Measurements from ENCODE around the gene EXOC6. TPM values are rescaled to one million over a fixed set of nuclear protein-coding genes. Genes with fewer than 3 reads are reported as not detected.

The EXOC6 gene
- polyA plus RNA-seq, 1 donor from 2014 or later, result 26.3 TPM

- Histone ChIP-seq H3K27ac (ENCODE audit: low read length) (no peak overlapping the region), H3K27me3 (ENCODE audit: insufficient read depth, low read depth, low read length) (no peaks in the 10 kb centered on the region), H3K36me3 (ENCODE audit: insufficient read depth, low read length) (no peaks in the 10 kb centered on the region), H3K9me2 (ENCODE audit: insufficient read depth, low read length) (no peaks in the 10 kb centered on the region), H3F3A (ENCODE audit: insufficient read depth, low read length, poor library complexity, severe bottlenecking) (no peaks in the 10 kb centered on the region), H3K4me2 (ENCODE audit: low read length) (no peak overlapping the region), H3K79me2 (replicated peaks; ENCODE audit: insufficient read depth, low read length) (no peaks in the 10 kb centered on the region), H2AFZ (ENCODE audit: low read depth, low read length) (no peak overlapping the region), H3K9ac (ENCODE audit: low read length) (no peak overlapping the region), H4K20me1 (ENCODE audit: insufficient read depth) (no peaks in the 10 kb centered on the region), H3K9me3 (ENCODE audit: low read length) (no peaks in the 10 kb centered on the region), H3K4me3 (ENCODE audit: low read length) (no peak overlapping the region)
- no peak for TF ChIP-seq EZH2 (IDR thresholded peaks at IDR 0.05; ENCODE audit: borderline replicate concordance, insufficient read depth, low read length, poor library complexity, severe bottlenecking)
- TF ChIP-seq MXI1 (conservative IDR thresholded peaks at IDR 0.05; ENCODE audit: poor library complexity, severe bottlenecking), result no peak
- TF ChIP-seq RAD21 (conservative IDR thresholded peaks at IDR 0.05), result no peak
- no peak for TF ChIP-seq TAF1 (IDR thresholded peaks at IDR 0.05; ENCODE audit: low read depth)
- TF ChIP-seq POLR2AphosphoS5 (IDR thresholded peaks at IDR 0.05), result no peak
- no peak for TF ChIP-seq CTCF (IDR thresholded peaks at IDR 0.05; ENCODE audit: poor library complexity, severe bottlenecking)
- TF ChIP-seq, protein P1, sequence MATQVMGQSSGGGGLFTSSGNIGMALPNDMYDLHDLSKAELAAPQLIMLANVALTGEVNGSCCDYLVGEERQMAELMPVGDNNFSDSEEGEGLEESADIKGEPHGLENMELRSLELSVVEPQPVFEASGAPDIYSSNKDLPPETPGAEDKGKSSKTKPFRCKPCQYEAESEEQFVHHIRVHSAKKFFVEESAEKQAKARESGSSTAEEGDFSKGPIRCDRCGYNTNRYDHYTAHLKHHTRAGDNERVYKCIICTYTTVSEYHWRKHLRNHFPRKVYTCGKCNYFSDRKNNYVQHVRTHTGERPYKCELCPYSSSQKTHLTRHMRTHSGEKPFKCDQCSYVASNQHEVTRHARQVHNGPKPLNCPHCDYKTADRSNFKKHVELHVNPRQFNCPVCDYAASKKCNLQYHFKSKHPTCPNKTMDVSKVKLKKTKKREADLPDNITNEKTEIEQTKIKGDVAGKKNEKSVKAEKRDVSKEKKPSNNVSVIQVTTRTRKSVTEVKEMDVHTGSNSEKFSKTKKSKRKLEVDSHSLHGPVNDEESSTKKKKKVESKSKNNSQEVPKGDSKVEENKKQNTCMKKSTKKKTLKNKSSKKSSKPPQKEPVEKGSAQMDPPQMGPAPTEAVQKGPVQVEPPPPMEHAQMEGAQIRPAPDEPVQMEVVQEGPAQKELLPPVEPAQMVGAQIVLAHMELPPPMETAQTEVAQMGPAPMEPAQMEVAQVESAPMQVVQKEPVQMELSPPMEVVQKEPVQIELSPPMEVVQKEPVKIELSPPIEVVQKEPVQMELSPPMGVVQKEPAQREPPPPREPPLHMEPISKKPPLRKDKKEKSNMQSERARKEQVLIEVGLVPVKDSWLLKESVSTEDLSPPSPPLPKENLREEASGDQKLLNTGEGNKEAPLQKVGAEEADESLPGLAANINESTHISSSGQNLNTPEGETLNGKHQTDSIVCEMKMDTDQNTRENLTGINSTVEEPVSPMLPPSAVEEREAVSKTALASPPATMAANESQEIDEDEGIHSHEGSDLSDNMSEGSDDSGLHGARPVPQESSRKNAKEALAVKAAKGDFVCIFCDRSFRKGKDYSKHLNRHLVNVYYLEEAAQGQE (IDR thresholded peaks at IDR 0.05; ENCODE audit: borderline replicate concordance), result no peak
- TF ChIP-seq SMC3 (conservative IDR thresholded peaks at IDR 0.05; ENCODE audit: poor library complexity), result no peak
- no peak for TF ChIP-seq EP300 (conservative IDR thresholded peaks at IDR 0.05; ENCODE audit: poor library complexity, severe bottlenecking)
Observed at GRCh38 chr10:93090619-93091018, 242.3 kb downstream of the EXOC6 start.

DNA sequence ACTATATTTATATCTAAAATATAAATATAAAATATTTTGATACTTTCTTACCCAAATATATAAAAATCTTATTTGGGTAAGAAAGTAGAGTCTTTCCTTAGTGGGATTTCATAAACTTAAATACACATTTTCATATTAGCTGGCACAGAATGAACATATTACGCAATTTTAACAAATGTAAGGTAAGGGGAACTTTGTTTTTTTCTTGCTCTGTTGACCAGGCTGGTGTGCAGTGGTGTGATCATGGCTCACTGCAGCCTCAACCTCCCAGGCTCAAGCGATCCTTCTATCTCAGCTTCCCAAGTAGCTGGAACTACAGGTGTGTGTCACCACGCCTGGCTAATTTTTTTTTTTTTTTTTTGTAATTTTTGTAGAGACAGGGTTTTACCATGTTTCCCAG, 243.6 kb downstream of the EXOC6 start:
- TF ChIP-seq EZH2 (IDR thresholded peaks at IDR 0.05; ENCODE audit: borderline replicate concordance, insufficient read depth, low read length, poor library complexity, severe bottlenecking), result no peak
- TF ChIP-seq SMC3 (conservative IDR thresholded peaks at IDR 0.05; ENCODE audit: poor library complexity), result no peak
- TF ChIP-seq EP300 (conservative IDR thresholded peaks at IDR 0.05; ENCODE audit: poor library complexity, severe bottlenecking), result no peak
- no peak for TF ChIP-seq MXI1 (conservative IDR thresholded peaks at IDR 0.05; ENCODE audit: poor library complexity, severe bottlenecking)
- TF ChIP-seq TAF1 (IDR thresholded peaks at IDR 0.05; ENCODE audit: low read depth), result no peak
- TF ChIP-seq CTCF (IDR thresholded peaks at IDR 0.05; ENCODE audit: poor library complexity, severe bottlenecking), result no peak
- no peak for TF ChIP-seq POLR2AphosphoS5 (IDR thresholded peaks at IDR 0.05)
- no peaks in the 10 kb centered on the region for H3K36me3 ChIP-seq (ENCODE audit: insufficient read depth, low read length)
- no peak overlapping the region for H3K9ac ChIP-seq (ENCODE audit: low read length)
- no peaks in the 10 kb centered on the region for H3F3A ChIP-seq (ENCODE audit: insufficient read depth, low read length, poor library complexity, severe bottlenecking)
- no peak overlapping the region for H2AFZ ChIP-seq (ENCODE audit: low read depth, low read length)
- H3K79me2 ChIP-seq (replicated peaks; ENCODE audit: insufficient read depth, low read length), result no peaks in the 10 kb centered on the region
- H4K20me1 ChIP-seq (ENCODE audit: insufficient read depth), result no peaks in the 10 kb centered on the region
- no peak overlapping the region for H3K4me3 ChIP-seq (ENCODE audit: low read length)
- no peaks in the 10 kb centered on the region for H3K9me3 ChIP-seq (ENCODE audit: low read length)
- H3K4me2 ChIP-seq (ENCODE audit: low read length), result no peak overlapping the region
- H3K9me2 ChIP-seq (ENCODE audit: insufficient read depth, low read length), result no peaks in the 10 kb centered on the region
- H3K27me3 ChIP-seq (ENCODE audit: insufficient read depth, low read depth, low read length), result no peaks in the 10 kb centered on the region
- no peak overlapping the region for H3K27ac ChIP-seq (ENCODE audit: low read length)

Data from neural cell (in vitro differentiated cells).